ENCODE measurements around the gene ZC3H15.

ZC3H15 gene

GRCh38 chr2:186544255-186544675, 58.2 kb downstream of the ZC3H15 start:
- no peak for DNase-seq

GRCh38 chr2:186546846-186547245, 60.8 kb downstream of the ZC3H15 start:
- DNase-seq, result no peak

GRCh38 chr2:186551323-186552050, 65.4 kb downstream of the ZC3H15 start:
- no peak for DNase-seq

GRCh38 chr2:186554429-186554828, 68.4 kb downstream of the ZC3H15 start:
- no peak for DNase-seq

GRCh38 chr2:186554850-186555671, 69.0 kb downstream of the ZC3H15 start:
- no peak for DNase-seq

- DNase-seq, result no peak
Measured at GRCh38 chr2:186558512-186559276, 72.6 kb downstream of the ZC3H15 start.
